ENCODE data around the gene SHOX. TPM values are rescaled to one million over a fixed set of nuclear protein-coding genes. Genes with fewer than 3 reads are reported as not detected.

Gene SHOX
- total RNA-seq, 1 donor from 2014 or later = not detected

- TF ChIP-seq, protein P1, sequence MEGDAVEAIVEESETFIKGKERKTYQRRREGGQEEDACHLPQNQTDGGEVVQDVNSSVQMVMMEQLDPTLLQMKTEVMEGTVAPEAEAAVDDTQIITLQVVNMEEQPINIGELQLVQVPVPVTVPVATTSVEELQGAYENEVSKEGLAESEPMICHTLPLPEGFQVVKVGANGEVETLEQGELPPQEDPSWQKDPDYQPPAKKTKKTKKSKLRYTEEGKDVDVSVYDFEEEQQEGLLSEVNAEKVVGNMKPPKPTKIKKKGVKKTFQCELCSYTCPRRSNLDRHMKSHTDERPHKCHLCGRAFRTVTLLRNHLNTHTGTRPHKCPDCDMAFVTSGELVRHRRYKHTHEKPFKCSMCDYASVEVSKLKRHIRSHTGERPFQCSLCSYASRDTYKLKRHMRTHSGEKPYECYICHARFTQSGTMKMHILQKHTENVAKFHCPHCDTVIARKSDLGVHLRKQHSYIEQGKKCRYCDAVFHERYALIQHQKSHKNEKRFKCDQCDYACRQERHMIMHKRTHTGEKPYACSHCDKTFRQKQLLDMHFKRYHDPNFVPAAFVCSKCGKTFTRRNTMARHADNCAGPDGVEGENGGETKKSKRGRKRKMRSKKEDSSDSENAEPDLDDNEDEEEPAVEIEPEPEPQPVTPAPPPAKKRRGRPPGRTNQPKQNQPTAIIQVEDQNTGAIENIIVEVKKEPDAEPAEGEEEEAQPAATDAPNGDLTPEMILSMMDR (IDR thresholded peaks at IDR 0.05) = no peak
- H3K4me1 ChIP-seq = no peaks in the 10 kb centered on the region
- DNase-seq (no peak), ATAC-seq (no peak)
- no peaks in the 10 kb centered on the region for H3K9me3 ChIP-seq
- H3K27ac ChIP-seq = no peak overlapping the region
- no peaks in the 10 kb centered on the region for H3K36me3 ChIP-seq
- intact Hi-C loops (cut with DNase I) = no loop called here
- H3K27me3 ChIP-seq = no peaks in the 10 kb centered on the region
- no peak overlapping the region for H3K4me3 ChIP-seq
Measured at GRCh38 chrX:663841-664240, 33.2 kb downstream of the SHOX start.

- no peak overlapping the region for H3K4me3 ChIP-seq
- no peak overlapping the region for H3K27ac ChIP-seq
- DNase-seq = no peak
- H3K9me3 ChIP-seq = no peaks in the 10 kb centered on the region
- no peak for ATAC-seq
- TF ChIP-seq, protein P1 (IDR thresholded peaks at IDR 0.05) = no peak
- intact Hi-C loops (cut with DNase I) = no loop called here
- H3K27me3 ChIP-seq = no peaks in the 10 kb centered on the region
- no peaks in the 10 kb centered on the region for H3K36me3 ChIP-seq
- no peaks in the 10 kb centered on the region for H3K4me1 ChIP-seq
Measured at GRCh38 chrX:666762-667720, 36.5 kb downstream of the SHOX start.

DNA sequence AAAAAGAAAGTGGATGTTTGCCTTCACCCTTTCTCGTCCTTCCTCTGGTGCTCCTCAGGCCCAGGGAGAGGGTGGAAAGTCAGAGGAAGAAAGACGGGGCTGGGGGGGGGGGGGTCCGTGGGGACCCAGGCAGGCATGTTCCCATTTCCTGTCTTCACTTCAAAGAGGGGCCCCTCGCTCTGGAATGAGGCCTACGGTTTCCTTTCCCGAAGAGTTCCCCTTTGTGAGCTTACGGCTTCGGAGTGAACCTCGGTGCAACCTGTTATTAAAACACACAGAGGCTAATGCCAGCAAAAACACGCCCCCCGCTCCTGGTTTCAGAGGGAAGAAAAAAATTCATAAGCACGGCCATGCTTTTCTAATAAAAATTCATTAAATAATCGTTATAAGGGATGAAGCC lies 40.1 kb downstream of the SHOX start:
- DNase-seq (no peak), ATAC-seq (no peak)
- Histone ChIP-seq H3K9me3 (no peaks in the 10 kb centered on the region), H3K4me1 (no peaks in the 10 kb centered on the region), H3K27ac (no peak overlapping the region), H3K4me3 (no peak overlapping the region), H3K36me3 (no peaks in the 10 kb centered on the region), H3K27me3 (no peaks in the 10 kb centered on the region)
- intact Hi-C loops (cut with DNase I) = no loop called here
- TF ChIP-seq, protein P1 (IDR thresholded peaks at IDR 0.05) = no peak

GRCh38 chrX:672931-673330 lies 42.3 kb downstream of the SHOX start:
- H3K36me3 ChIP-seq = no peaks in the 10 kb centered on the region
- ATAC-seq = no peak
- H3K27ac ChIP-seq = no peak overlapping the region
- H3K4me1 ChIP-seq = no peaks in the 10 kb centered on the region
- H3K27me3 ChIP-seq = no peaks in the 10 kb centered on the region
- intact Hi-C loops (cut with DNase I) = no loop called here
- TF ChIP-seq, protein P1 (IDR thresholded peaks at IDR 0.05) = no peak
- H3K4me3 ChIP-seq = no peak overlapping the region
- no peak for DNase-seq
- no peaks in the 10 kb centered on the region for H3K9me3 ChIP-seq

DNA sequence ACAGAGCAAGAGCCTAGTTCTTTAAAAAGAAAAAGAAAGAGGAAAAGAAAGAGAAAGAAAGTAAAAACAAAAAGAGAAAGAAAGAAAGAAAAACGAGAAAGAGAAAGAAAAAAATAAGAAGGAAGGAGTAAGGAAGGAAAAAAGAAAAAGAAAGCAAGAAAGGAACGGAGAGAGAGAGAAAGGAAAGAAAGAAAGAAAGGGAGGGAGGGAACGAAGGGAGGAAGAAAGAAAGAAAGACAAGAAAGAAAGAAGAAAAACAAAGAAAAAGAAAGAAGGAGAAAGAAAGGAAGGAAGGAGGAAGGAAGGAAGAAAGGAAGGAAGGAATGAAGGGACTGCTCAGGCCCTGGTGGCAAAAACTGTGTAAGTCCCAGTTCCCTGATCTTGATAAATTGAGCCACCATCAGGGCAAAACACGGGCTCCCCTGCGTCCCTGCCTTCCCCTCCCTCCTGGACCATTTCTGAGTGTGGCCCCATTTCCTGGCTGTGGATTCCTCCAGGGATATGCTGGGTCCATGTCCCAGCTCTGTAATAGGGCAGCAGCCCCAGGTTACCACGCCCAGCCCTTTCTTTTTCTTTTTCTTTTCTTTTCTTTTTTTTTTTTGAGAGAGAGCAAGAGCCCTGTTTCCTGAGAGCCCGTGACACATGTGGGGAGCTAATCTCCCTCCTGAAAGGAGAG lies 44.8 kb downstream of the SHOX start:
- H3K36me3 ChIP-seq = no peaks in the 10 kb centered on the region
- H3K4me1 ChIP-seq = no peaks in the 10 kb centered on the region
- H3K27ac ChIP-seq = no peak overlapping the region
- DNase-seq = no peak
- H3K4me3 ChIP-seq = no peak overlapping the region
- intact Hi-C loops (cut with DNase I) = no loop called here
- TF ChIP-seq, protein P1 (IDR thresholded peaks at IDR 0.05) = no peak
- no peaks in the 10 kb centered on the region for H3K27me3 ChIP-seq
- H3K9me3 ChIP-seq = no peaks in the 10 kb centered on the region
- no peak for ATAC-seq
